GM19324 (cell line): ENCODE results near the gene MRS2.
"Not testable (repeated sequence)": the region's sequence is repeated elsewhere in the genome, so short reads cannot be mapped to it uniquely, and the experiment has no call there.

ENCODE experiments used
- ATAC-seq: cut with Tn5 transposase; IDR thresholded peaks from one replicate; pipeline ENCODE4 v1.9.1; 2021; ENCODE audit warnings: mild to moderate bottlenecking, moderate library complexity; ENCODE audit not compliant: unreplicated experiment, low FRiP score

MRS2 gene, protein sequence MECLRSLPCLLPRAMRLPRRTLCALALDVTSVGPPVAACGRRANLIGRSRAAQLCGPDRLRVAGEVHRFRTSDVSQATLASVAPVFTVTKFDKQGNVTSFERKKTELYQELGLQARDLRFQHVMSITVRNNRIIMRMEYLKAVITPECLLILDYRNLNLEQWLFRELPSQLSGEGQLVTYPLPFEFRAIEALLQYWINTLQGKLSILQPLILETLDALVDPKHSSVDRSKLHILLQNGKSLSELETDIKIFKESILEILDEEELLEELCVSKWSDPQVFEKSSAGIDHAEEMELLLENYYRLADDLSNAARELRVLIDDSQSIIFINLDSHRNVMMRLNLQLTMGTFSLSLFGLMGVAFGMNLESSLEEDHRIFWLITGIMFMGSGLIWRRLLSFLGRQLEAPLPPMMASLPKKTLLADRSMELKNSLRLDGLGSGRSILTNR

GRCh38 chr6:24402697-24403500, at the start of gene MRS2:
Gene MRS2, plus strand, starts transcription at chr6:24402936. Its CDS starts 111 bp downstream, at chr6:24403047.
- ATAC-seq: peak; percentile 98

- ATAC-seq: no peak
Measured at GRCh38 chr6:24353861-24354260, 48.9 kb upstream of the MRS2 start.

GRCh38 chr6:24355393-24355792, 47.3 kb upstream of the MRS2 start:
- ATAC-seq: no peak

GRCh38 chr6:24356310-24356973, 46.3 kb upstream of the MRS2 start:
- no peak for ATAC-seq

- no peak for ATAC-seq
Measured at GRCh38 chr6:24357336-24358218, 45.2 kb upstream of the MRS2 start, which contains the start of gene DCDC2. Gene DCDC2, minus strand, starts transcription at chr6:24358059. Its CDS starts 309 bp downstream, at chr6:24357750.

GRCh38 chr6:24358219-24358821, 44.4 kb upstream of the MRS2 start:
- ATAC-seq: no peak

- peak; percentile 82 for ATAC-seq
Measured at GRCh38 chr6:24359640-24360454, 42.9 kb upstream of the MRS2 start.

DNA sequence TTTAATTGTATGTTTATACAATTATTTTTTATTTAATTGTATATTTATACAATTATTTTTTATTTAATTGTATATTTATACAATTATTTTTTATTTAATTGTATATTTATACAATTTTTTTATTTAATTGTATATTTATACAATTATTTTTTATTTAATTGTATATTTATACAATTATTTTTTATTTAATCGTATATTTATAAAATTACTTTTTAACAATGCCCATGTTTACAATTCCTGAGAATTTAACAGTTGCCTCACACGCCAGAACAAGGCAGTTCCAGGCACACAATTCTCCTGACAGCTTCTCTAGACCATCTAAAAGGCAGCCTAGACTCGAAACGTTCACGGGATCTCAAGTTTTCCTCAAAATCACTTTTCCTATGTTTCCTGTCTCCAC, 40.4 kb upstream of the MRS2 start:
- ATAC-seq: not testable (repeated sequence)

DNA sequence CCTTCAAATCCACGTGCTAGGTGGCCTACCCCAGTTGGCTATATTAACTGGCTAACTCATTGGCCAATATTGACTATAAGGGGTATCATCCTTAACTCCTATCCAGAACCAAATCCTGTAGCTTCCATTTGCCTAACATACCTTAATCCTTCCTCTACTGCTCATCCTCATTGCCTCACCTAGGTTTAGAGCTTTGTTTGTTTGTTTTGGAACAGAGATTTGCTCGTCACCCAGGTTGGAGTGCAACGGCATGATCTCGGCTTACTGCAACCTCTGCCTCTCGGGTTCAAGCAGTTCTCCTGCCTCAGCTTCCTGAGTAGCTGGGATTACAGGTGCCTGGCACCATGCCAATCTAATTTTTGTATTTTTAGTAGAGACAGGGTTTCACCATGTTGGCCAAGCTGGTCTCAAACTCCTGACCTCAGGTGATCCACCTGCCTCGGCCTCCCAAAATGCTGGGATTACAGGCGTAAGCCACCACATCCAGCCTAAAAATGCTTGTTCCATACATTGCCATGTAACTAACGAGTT, 37.6 kb upstream of the MRS2 start:
- ATAC-seq: not testable (repeated sequence)

- ATAC-seq: no peak
Measured at GRCh38 chr6:24374612-24375011, 28.1 kb upstream of the MRS2 start.

DNA sequence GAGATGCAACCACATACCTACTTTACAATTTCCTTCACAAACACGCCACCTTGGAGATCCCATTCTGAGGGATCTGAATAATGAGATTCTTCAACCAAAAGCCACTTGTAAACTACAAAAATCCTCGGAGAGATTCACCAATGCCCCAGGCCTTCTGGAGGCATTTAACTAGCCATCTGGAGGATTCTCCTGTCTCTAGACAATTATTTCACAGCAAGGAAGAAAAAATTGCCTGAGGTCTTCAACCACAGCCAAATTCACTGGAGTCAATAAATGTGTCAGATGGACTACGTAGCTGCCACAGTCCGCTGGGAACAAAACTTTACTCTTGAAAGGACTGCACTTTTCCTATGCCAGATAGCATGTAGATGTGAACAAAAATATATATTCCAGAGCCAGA, 25.9 kb upstream of the MRS2 start:
- ATAC-seq: no peak

DNA sequence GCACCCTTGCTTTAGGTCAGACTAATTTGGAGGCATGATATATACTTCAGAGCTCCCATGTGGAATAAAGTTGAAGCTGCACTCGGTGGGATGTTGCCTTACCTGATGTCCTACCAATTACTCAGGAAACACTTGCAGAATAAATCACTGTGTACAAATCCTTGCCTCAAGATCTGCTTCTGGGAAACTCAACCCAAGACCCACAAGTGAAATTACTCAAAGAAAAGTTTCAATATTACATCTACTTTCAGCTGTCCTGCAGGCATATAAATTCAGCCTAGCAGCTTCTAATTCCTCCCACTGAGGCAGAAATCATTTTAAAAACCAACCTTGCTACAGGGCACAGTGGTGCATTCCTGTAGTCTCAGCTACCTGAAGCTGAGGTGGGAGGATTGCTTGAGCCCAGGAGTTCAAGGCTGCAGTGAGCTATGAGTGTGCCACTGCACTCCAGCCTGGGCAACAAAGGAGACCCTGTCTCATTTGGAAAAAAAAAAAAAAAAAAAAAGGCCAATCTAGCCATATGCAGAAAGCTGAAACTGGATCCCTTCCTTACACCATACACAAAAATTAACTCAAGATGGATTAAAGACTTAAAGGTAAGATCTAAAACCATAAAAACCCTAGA, 24.2 kb upstream of the MRS2 start:
- no peak for ATAC-seq

DNA sequence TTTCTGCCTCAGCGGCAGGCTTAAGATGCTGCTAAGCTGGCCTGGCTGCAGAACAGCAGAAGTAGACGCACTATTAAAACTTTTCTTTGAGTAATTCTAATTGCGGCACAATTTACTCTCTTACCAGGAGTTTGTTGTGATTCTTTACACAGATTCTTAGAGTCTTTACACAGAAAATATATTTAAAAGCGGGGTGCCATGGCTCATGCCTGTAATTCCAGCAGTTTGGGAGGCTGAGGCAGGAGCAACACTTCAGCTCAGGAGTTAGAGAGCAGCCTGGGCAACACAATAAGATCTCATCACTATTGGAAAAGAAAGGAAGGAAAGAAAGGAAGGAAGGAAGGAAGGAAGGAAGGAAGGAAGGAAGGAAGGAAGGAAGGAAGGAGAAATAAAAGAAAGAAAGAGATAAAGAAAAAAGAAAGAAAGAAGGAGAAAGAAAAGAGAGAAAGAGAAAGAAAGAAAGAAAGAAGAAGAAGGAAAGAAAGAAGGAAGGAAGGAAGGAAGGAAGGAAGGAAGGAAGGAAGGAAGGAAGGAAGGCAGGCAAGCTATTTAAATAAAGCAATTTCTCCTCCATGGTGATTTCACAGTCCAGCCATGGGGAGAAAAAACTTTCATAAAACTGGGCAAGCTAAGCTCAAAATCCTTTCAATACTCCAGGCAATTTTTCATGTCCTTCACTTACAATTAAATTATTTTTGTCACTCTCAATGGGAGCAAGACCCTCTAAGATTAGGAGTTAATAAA, 21.1 kb upstream of the MRS2 start:
- no peak for ATAC-seq

DNA sequence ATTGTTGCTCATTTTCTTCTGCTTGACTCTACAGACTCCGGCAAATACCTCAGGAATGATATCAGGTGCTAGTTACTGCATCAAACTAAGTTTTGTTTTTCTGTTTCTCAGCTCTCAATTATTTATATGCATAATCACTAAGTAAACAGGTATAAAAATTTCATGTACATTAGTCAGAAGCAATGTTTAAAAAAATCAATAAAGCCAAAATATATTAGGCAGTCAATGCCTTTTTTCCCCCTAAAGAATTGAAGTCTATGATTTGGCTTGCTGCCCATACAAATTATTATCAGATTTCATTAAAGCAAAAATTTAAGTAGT, 20.6 kb upstream of the MRS2 start:
- ATAC-seq: no peak

GRCh38 chr6:24382891-24383494, 19.7 kb upstream of the MRS2 start:
- ATAC-seq: not testable (repeated sequence)

DNA sequence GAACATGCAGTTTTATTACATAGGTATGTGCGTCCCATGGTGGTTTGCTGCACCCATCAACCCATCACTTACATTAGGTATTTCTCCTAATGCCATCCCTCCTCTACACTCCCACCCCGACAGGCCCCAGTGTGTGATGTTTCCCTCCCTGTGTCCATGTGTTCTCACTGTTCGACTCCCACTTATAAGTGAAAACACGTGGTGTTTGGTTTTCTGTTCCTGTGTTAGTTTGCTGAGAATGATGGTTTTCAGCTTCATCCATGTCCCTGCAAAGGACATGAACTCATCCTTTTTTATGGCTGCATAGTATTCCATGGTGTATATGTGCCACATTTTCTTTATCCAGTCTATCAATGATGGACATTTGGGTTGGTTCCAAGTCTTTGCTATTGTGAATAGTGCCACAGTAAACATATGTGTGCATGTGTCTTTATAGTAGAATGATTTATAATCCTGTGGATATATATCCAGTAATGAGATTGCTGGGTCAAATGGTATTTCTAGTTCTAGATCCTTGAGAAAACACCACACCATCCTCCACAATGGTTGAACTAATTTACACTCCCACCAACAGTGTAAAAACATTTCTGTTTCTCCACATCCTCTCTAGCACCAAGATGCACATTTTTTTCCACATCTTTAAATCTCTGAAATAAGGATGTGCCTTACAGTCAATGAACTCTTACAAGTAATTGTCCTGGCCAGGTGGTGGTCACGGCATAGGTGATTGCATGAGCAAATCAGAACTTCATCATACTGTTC, 18.2 kb upstream of the MRS2 start:
- not testable (repeated sequence) for ATAC-seq
